IMR-90 (cell line): Measurements from ENCODE around the gene LTO1. TPM values are rescaled to one million over a fixed set of nuclear protein-coding genes. Genes with fewer than 3 reads are reported as not detected.

Experiments
- ATAC-seq: fragments of 200-7000 bp; cut with Tn5 transposase; 2 replicates; pipeline ENCODE4 v1.9.1; 2020; ENCODE audit warnings: low read depth, mild to moderate bottlenecking, moderate library complexity
- BruUV-seq: library from RNA; stranded (reverse); fragments of 400-500 nt; replicated peaks from 2 replicates; lab custom pipeline; 2021; lab: Mats Ljungman, UMichigan
- CTCF ChIA-PET: fragments of 300-600 bp; formaldehyde crosslinking; extraction: SDS; loops from one replicate; lab custom pipeline; 2021; ENCODE audit warnings: antibody characterized with exemption; lab: Yijun Ruan, JAX
- POLR2A ChIA-PET: fragments of 300-600 bp; sonication (Branson Sonifier 250); formaldehyde crosslinking; loops from one replicate; lab custom pipeline; 2022; ENCODE audit warnings: antibody characterized with exemption; ENCODE audit not compliant: unreplicated experiment; lab: Charles Lee
- DNase-seq: peaks from one replicate; pipeline ENCODE4 v3.0.0; 2013
- H2AFZ ChIP-seq: replicated peaks from 2 replicates; pipeline ENCODE3; 2013; ENCODE audit warnings: low read length, mild to moderate bottlenecking; ENCODE audit not compliant: poor library complexity
- H2AK5ac ChIP-seq: 2 replicates; pipeline ENCODE4 v1.6.1; 2013; ENCODE audit warnings: low read depth, low read length, inconsistent platforms
- H2AK9ac ChIP-seq: replicated peaks from 2 replicates; pipeline ENCODE3; 2013; ENCODE audit warnings: mild to moderate bottlenecking, low read depth, low read length, moderate library complexity; ENCODE audit not compliant: poor library complexity
- H2BK120ac ChIP-seq: 2 replicates; pipeline ENCODE4 v1.6.1; 2013; ENCODE audit warnings: low read depth, low read length, inconsistent platforms
- H2BK15ac ChIP-seq: 3 replicates; pipeline ENCODE4 v1.6.1; 2013; ENCODE audit warnings: low read depth, low read length, inconsistent platforms
- H2BK20ac ChIP-seq: 2 replicates; pipeline ENCODE4 v1.6.1; 2013; ENCODE audit warnings: low read depth, mild to moderate bottlenecking, inconsistent platforms, low read length, moderate library complexity
- H2BK5ac ChIP-seq: 2 replicates; pipeline ENCODE4 v1.6.1; 2013; ENCODE audit warnings: mild to moderate bottlenecking, low read depth, low read length, inconsistent platforms; ENCODE audit not compliant: poor library complexity, severe bottlenecking
- H3K14ac ChIP-seq: replicated peaks from 2 replicates; pipeline ENCODE4 v1.6.1; 2013; ENCODE audit warnings: low read depth, low read length, inconsistent platforms
- H3K18ac ChIP-seq: 2 replicates; pipeline ENCODE4 v1.6.1; 2013; ENCODE audit warnings: low read depth, low read length, control low read depth
- H3K23ac ChIP-seq: 2 replicates; pipeline ENCODE4 v1.6.1; 2013; ENCODE audit warnings: low read depth, low read length, inconsistent platforms
- H3K27ac ChIP-seq: 2 replicates; pipeline ENCODE4 v1.5.1; 2013; ENCODE audit warnings: mild to moderate bottlenecking, control low read depth, low read length; ENCODE audit not compliant: insufficient read depth
- H3K27me3 ChIP-seq: 2 replicates; pipeline ENCODE4 v1.6.1; 2013; ENCODE audit warnings: low read length; ENCODE audit not compliant: control insufficient read depth, insufficient read depth
- H3K36me3 ChIP-seq: 2 replicates; pipeline ENCODE4 v1.6.1; 2013; ENCODE audit warnings: low read length, mixed read lengths; ENCODE audit not compliant: control insufficient read depth, insufficient read depth
- H3K4ac ChIP-seq: 2 replicates; pipeline ENCODE4 v1.6.1; 2013; ENCODE audit warnings: low read depth, low read length, inconsistent platforms
- H3K4me1 ChIP-seq: 2 replicates; pipeline ENCODE4 v1.6.1; 2013; ENCODE audit warnings: low read length, mixed read lengths; ENCODE audit not compliant: control insufficient read depth, insufficient read depth
- H3K4me2 ChIP-seq: 2 replicates; pipeline ENCODE4 v1.6.1; 2013; ENCODE audit warnings: low read depth, mild to moderate bottlenecking, control low read depth, low read length, moderate library complexity
- H3K4me3 ChIP-seq: 2 replicates; pipeline ENCODE4 v1.5.1; 2013; ENCODE audit warnings: low read depth, mild to moderate bottlenecking, control low read depth, low read length, moderate library complexity; ENCODE audit not compliant: insufficient read depth
- H3K56ac ChIP-seq: 2 replicates; pipeline ENCODE4 v1.6.1; 2013; ENCODE audit warnings: low read length, inconsistent platforms; ENCODE audit not compliant: insufficient read depth; ENCODE audit errors: extremely low read depth
- H3K79me1 ChIP-seq, 2 experiments: 2 replicates each; pipeline ENCODE4 v1.6.1; 2013; ENCODE audit warnings: low read length in 2 of 2, inconsistent platforms in 1 of 2, low read depth in 1 of 2
- H3K9ac ChIP-seq: 2 replicates; pipeline ENCODE4 v1.6.1; 2013; ENCODE audit warnings: low read depth, low read length, control low read depth
- H3K9me1 ChIP-seq: 2 replicates; pipeline ENCODE4 v1.6.1; 2013; ENCODE audit warnings: low read length, inconsistent platforms; ENCODE audit not compliant: insufficient read depth
- H3K9me3 ChIP-seq: 2 replicates; pipeline ENCODE4 v1.6.1; 2013; ENCODE audit warnings: low read length; ENCODE audit not compliant: control insufficient read depth, insufficient read depth
- H4K20me1 ChIP-seq: 2 replicates; pipeline ENCODE4 v1.6.1; 2013; ENCODE audit warnings: low read length, inconsistent platforms; ENCODE audit not compliant: insufficient read depth
- H4K5ac ChIP-seq: 2 replicates; pipeline ENCODE4 v1.6.1; 2013; ENCODE audit warnings: mild to moderate bottlenecking, low read depth, low read length, control low read depth
- H4K8ac ChIP-seq, 2 experiments: 2 replicates each; pipeline ENCODE4 v1.6.1; 2013; ENCODE audit warnings: low read depth in 2 of 2, low read length in 2 of 2, control low read depth in 1 of 2, inconsistent platforms in 1 of 2
- H4K91ac ChIP-seq: 2 replicates; pipeline ENCODE4 v1.6.1; 2013; ENCODE audit warnings: low read depth, low read length, inconsistent platforms; ENCODE audit not compliant: insufficient read depth
- RAD21 ChIP-seq: IDR thresholded peaks from 2 replicates; pipeline ENCODE4 v1.6.1; 2012; ENCODE audit warnings: low read length, improper control_type of control experiment
- SMC3 ChIP-seq: fragments of 150-350 bp; IDR thresholded peaks from 2 replicates; pipeline ENCODE4 v1.6.1; 2016; ENCODE audit warnings: low read depth, mild to moderate bottlenecking, antibody characterized with exemption, low read length, moderate library complexity
- WGBS, 2 experiments: methylation state at CpG; one replicate each; pipeline versions ENCODE4 v1.1.5 to v1.1.7; 2013; ENCODE audit warnings: missing lambda C conversion rate in 2 of 2; ENCODE audit not compliant: insufficient read length in 1 of 2; ENCODE audit errors: extremely low coverage in 2 of 2; 5-methylcytosine and 5-hydroxymethylcytosine counted together
- dilution Hi-C: fragments of 300-500 bp; cut with HindIII; formaldehyde crosslinking; loops from one replicate; pipeline ENCODE4 v1.14.3; 2018; ENCODE audit warnings: low sequenced_read_pairs; ENCODE audit not compliant: unreplicated experiment
- in situ Hi-C: fragments of 300-500 bp; cut with MboI; formaldehyde crosslinking; loops from 3 replicates; pipeline ENCODE4 v1.14.3; 2019; ENCODE audit warnings: low sequenced_read_pairs, inconsistent platforms, mixed read lengths
- intact Hi-C: fragments of 100-400 bp; cut with micrococcal nuclease; formaldehyde crosslinking; loops from 2 replicates; pipeline ENCODE4 v1.10.0; 2022
- polyA plus RNA-seq, 3 experiments: library from polyadenylated mRNA; depleted of rRNA; stranded (reverse); fragments of >200 nt; gene quantifications; 2 replicates each; pipeline ENCODE4 v1.2.3, GENCODE V29; 2012; ENCODE audit warnings: low replicate concordance in 1 of 3
- total RNA-seq: library from RNA; depleted of rRNA; stranded (reverse); fragments of >200 nt; gene quantifications from 2 replicates; pipeline ENCODE4 v1.2.3, GENCODE V29; 2012

The LTO1 gene
- total and polyA plus RNA-seq, 2 of the 4 experiments (the other 2 are of a cell fraction), result 8.2 to 23.5 TPM

DNA sequence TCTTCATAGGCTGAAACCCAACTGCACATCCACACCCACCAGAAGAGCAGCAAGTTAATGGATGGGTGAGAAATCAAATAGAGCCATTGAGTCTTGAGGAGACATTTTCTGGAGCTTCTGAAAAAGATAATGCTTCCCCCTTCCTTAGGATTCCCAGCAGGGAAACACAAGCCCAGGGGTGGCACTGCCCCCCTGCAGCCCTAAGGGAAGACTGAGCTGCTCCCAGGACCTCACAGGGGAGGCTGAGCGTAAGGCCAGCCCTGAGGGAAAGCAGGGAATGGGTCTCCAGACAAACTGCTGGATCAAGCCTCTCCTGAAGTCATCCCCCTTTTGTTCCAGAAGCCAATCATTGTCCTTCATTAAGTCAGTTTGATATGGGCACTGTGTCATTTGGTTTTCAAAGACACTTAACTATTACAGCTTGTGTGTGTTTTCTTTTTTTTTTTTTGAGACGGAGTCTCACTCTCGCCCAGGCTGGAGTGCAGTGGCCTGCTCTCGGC, 15.1 kb downstream of the LTO1 start:
- no peak overlapping the region for H3K4me2 ChIP-seq
- DNase-seq, result no peak
- ChIA-PET CTCF (interaction anchor here (1.3 kb wide), 1 partner anchor 10 kb away, joined by 6 read pairs; no protein-coding TSS in a partner anchor), POLR2A (no interaction called here)
- H3K79me1 ChIP-seq, result peaks cover 0 to 12% of the 10 kb centered on the region in 2 experiments; a peak in 2 of 4 replicates
- H3K9ac ChIP-seq, result no peak overlapping the region
- in situ Hi-C loops (loop anchor here (25.0 kb wide), 2 partner anchors 723 to 1048 kb away; no protein-coding TSS in a partner anchor), dilution Hi-C loops (no loop called here), intact Hi-C loops (no loop called here)
- H3K27ac ChIP-seq, result no peak overlapping the region
- no peak overlapping the region for H2BK120ac ChIP-seq
- no peak overlapping the region for H3K4ac ChIP-seq
- H2BK5ac ChIP-seq, result no peak overlapping the region
- no CpG with 5 or more reads among the region's 4 CpGs for WGBS, 2 experiments
- no peaks in the 10 kb centered on the region for H3K9me1 ChIP-seq
- H3K23ac ChIP-seq, result no peak overlapping the region
- H3K18ac ChIP-seq, result no peak overlapping the region
- H4K5ac ChIP-seq, result no peak overlapping the region
- H2BK15ac ChIP-seq, result no peak overlapping the region
- H2BK20ac ChIP-seq, result no peak overlapping the region
- H3K14ac ChIP-seq, result no peak overlapping the region
- no peaks in the 10 kb centered on the region for H3K27me3 ChIP-seq
- no peak for ATAC-seq
- H3K4me3 ChIP-seq, result no peak overlapping the region
- no peak overlapping the region for H4K91ac ChIP-seq
- no peak overlapping the region for H3K56ac ChIP-seq
- H2AK9ac ChIP-seq, result no peak overlapping the region
- no peak overlapping the region for H2AFZ ChIP-seq
- H3K4me1 ChIP-seq, result peaks cover 11% of the 10 kb centered on the region; the same call in 1 of the 2 replicates
- BruUV-seq, result no TSS peak
- H2AK5ac ChIP-seq, result no peak overlapping the region
- no peak for TF ChIP-seq SMC3
- TF ChIP-seq RAD21, result no peak
- peaks cover 15% of the 10 kb centered on the region for H3K36me3 ChIP-seq
- H4K20me1 ChIP-seq, result peaks cover 13% of the 10 kb centered on the region
- no peak overlapping the region for H4K8ac ChIP-seq
- H3K9me3 ChIP-seq, result no peaks in the 10 kb centered on the region
